ENCODE data around the gene BRD9. TPM values are rescaled to one million over a fixed set of nuclear protein-coding genes. Genes with fewer than 3 reads are reported as not detected.
"Not testable (repeated sequence)": the region's sequence is repeated elsewhere in the genome, so short reads cannot be mapped to it uniquely, and the experiment has no call there.

BRD9 gene
- total RNA-seq, 1 experiment from 2014 or later, result 48.9 TPM

DNA sequence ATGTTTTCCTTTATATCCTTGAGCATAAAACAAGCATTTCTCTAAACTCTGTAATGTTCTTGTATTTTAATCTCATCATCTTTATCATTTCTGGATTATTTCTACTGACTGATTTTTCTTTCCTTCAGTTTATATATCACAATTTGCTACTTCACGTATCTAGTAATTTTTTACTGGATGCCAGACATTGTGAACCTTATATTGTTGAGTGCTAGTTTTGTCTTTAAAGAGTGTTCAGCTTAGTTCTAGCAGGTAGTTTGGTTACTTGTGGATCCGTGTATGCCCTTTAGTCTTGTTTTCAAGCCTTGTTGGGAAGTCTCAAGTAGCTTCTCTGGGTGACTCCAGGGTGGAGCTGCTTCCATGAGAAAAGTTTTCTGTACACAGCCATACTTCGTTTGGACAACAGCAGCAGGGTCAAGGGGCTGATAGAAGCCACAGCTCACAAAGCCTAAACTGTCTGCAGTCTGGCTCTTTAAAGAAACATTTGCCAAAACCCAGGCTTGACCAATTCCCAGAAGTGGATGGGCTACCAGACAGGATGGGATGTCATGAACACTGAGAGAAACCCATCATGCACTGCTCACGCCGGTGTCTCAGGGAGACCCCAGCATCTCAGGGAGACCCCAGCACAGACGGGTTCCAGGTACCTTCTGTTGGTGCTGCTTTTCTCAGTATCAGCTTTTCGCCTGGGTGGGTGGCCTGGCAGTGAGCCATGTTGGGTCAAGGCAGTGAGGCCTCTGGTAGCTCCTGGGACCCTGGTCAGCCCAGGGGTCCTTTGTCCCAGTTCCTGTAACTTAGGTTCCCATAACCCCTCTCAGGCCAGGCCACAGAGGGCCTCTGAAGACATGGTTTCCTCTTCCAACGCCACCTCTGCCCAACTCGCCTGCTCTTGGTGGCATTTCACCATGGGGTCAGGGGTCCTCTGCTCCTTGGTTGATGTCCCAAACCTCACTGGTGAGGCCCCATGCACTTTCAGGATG lies 29.1 kb upstream of the BRD9 start:
- no TSS peak for BruUV-seq (replicated peaks)
- Mint-ChIP-seq H3K27ac (ENCODE audit: low read depth, unreplicated experiment) (no peak overlapping the region), H3K36me3 (ENCODE audit: insufficient read depth, unreplicated experiment) (peaks cover 6% of the 10 kb centered on the region), H3K9me3 (ENCODE audit: unreplicated experiment) (no peaks in the 10 kb centered on the region), H3K4me3 (ENCODE audit: unreplicated experiment) (no peak overlapping the region), H3K27me3 (ENCODE audit: insufficient read depth, unreplicated experiment) (no peaks in the 10 kb centered on the region), H3K4me1 (ENCODE audit: insufficient read depth, unreplicated experiment) (no peaks in the 10 kb centered on the region)
- intact Hi-C loops (cut with micrococcal nuclease), result loop anchor here (2.0 kb wide), 1 partner anchor 89 kb away; no protein-coding TSS in a partner anchor
- POLR2A ChIA-PET, result interaction anchor here (0.6 kb wide), 1 partner anchor 240 kb away, joined by 3 read pairs; no protein-coding TSS in a partner anchor
- CTCF ChIA-PET, result interaction anchor here (0.7 to 7.3 kb wide), 11 partner anchors 63 to 1811 kb away, joined by 3 to 51 read pairs (median 3); no protein-coding TSS in a partner anchor
- TF ChIP-seq, protein P1, sequence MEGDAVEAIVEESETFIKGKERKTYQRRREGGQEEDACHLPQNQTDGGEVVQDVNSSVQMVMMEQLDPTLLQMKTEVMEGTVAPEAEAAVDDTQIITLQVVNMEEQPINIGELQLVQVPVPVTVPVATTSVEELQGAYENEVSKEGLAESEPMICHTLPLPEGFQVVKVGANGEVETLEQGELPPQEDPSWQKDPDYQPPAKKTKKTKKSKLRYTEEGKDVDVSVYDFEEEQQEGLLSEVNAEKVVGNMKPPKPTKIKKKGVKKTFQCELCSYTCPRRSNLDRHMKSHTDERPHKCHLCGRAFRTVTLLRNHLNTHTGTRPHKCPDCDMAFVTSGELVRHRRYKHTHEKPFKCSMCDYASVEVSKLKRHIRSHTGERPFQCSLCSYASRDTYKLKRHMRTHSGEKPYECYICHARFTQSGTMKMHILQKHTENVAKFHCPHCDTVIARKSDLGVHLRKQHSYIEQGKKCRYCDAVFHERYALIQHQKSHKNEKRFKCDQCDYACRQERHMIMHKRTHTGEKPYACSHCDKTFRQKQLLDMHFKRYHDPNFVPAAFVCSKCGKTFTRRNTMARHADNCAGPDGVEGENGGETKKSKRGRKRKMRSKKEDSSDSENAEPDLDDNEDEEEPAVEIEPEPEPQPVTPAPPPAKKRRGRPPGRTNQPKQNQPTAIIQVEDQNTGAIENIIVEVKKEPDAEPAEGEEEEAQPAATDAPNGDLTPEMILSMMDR (IDR thresholded peaks at IDR 0.05; ENCODE audit: unreplicated experiment), result no peak
- no peak for DNase-seq (ENCODE audit: unreplicated experiment)

GRCh38 chr5:920321-920720 lies 27.7 kb upstream of the BRD9 start:
- DNase-seq (ENCODE audit: unreplicated experiment), result no peak
- ChIA-PET CTCF (interaction anchor here (0.8 to 7.3 kb wide), 5 partner anchors 14 to 254 kb away, joined by 3 to 51 read pairs (median 6); no protein-coding TSS in a partner anchor), POLR2A (interaction anchor here (0.6 to 0.9 kb wide), 2 partner anchors 204 to 248 kb away, joined by 3 to 4 read pairs; no protein-coding TSS in a partner anchor)
- Mint-ChIP-seq H3K27ac (ENCODE audit: low read depth, unreplicated experiment) (no peak overlapping the region), H3K36me3 (ENCODE audit: insufficient read depth, unreplicated experiment) (peaks cover 9% of the 10 kb centered on the region), H3K4me1 (ENCODE audit: insufficient read depth, unreplicated experiment) (no peaks in the 10 kb centered on the region), H3K27me3 (ENCODE audit: insufficient read depth, unreplicated experiment) (no peaks in the 10 kb centered on the region), H3K9me3 (ENCODE audit: unreplicated experiment) (no peaks in the 10 kb centered on the region), H3K4me3 (ENCODE audit: unreplicated experiment) (no peak overlapping the region)
- intact Hi-C loops (cut with micrococcal nuclease), result no loop called here
- TF ChIP-seq, protein P1 (IDR thresholded peaks at IDR 0.05; ENCODE audit: unreplicated experiment), result no peak
- BruUV-seq (replicated peaks), result no TSS peak

GRCh38 chr5:919356-920000 lies 26.9 kb upstream of the BRD9 start:
- Mint-ChIP-seq H3K27ac (ENCODE audit: low read depth, unreplicated experiment) (no peak overlapping the region), H3K4me1 (ENCODE audit: insufficient read depth, unreplicated experiment) (no peaks in the 10 kb centered on the region), H3K4me3 (ENCODE audit: unreplicated experiment) (no peak overlapping the region), H3K9me3 (ENCODE audit: unreplicated experiment) (no peaks in the 10 kb centered on the region), H3K36me3 (ENCODE audit: insufficient read depth, unreplicated experiment) (peaks cover 18% of the 10 kb centered on the region), H3K27me3 (ENCODE audit: insufficient read depth, unreplicated experiment) (no peaks in the 10 kb centered on the region)
- no peak for DNase-seq (ENCODE audit: unreplicated experiment)
- intact Hi-C loops (cut with micrococcal nuclease), result loop anchor here (10.0 kb wide), 1 partner anchor 445 kb away; no protein-coding TSS in a partner anchor
- POLR2A ChIA-PET, result interaction anchor here (0.6 to 0.9 kb wide), 2 partner anchors 205 to 249 kb away, joined by 3 to 4 read pairs; no protein-coding TSS in a partner anchor
- CTCF ChIA-PET, result interaction anchor here (0.5 to 7.3 kb wide), 8 partner anchors 15 to 407 kb away, joined by 3 to 51 read pairs (median 4); no protein-coding TSS in a partner anchor
- TF ChIP-seq, protein P1 (IDR thresholded peaks at IDR 0.05; ENCODE audit: unreplicated experiment), result no peak
- no TSS peak for BruUV-seq (replicated peaks)

- peak overlapping the region; percentile 33 for H3K27ac Mint-ChIP-seq (ENCODE audit: low read depth, unreplicated experiment)
- DNase-seq (ENCODE audit: unreplicated experiment); POLR2A ChIA-PET; H3K27me3 Mint-ChIP-seq (ENCODE audit: insufficient read depth, unreplicated experiment); H3K9me3 Mint-ChIP-seq (ENCODE audit: unreplicated experiment); H3K4me3 Mint-ChIP-seq (ENCODE audit: unreplicated experiment); H3K4me1 Mint-ChIP-seq (ENCODE audit: insufficient read depth, unreplicated experiment); BruUV-seq (replicated peaks): not testable (repeated sequence)
- intact Hi-C loops (cut with micrococcal nuclease), result loop anchor here (10.0 kb wide), 1 partner anchor 444 kb away; no protein-coding TSS in a partner anchor
- H3K36me3 Mint-ChIP-seq (ENCODE audit: insufficient read depth, unreplicated experiment), result peaks cover 25% of the 10 kb centered on the region
- CTCF ChIA-PET, result interaction anchor here (0.9 to 7.3 kb wide), 4 partner anchors 243 to 408 kb away, joined by 3 to 51 read pairs (median 5); no protein-coding TSS in a partner anchor
Observed at GRCh38 chr5:918717-919116, 26.1 kb upstream of the BRD9 start.
